SW480 (cell line): Measurements from ENCODE around the gene PRPH2.

Experiments
- DNase-seq: peaks from one replicate; pipeline ENCODE4 v3.0.0-alpha.2; 2016; ENCODE audit warnings: low spot score

The PRPH2 gene, protein sequence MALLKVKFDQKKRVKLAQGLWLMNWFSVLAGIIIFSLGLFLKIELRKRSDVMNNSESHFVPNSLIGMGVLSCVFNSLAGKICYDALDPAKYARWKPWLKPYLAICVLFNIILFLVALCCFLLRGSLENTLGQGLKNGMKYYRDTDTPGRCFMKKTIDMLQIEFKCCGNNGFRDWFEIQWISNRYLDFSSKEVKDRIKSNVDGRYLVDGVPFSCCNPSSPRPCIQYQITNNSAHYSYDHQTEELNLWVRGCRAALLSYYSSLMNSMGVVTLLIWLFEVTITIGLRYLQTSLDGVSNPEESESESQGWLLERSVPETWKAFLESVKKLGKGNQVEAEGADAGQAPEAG

DNA sequence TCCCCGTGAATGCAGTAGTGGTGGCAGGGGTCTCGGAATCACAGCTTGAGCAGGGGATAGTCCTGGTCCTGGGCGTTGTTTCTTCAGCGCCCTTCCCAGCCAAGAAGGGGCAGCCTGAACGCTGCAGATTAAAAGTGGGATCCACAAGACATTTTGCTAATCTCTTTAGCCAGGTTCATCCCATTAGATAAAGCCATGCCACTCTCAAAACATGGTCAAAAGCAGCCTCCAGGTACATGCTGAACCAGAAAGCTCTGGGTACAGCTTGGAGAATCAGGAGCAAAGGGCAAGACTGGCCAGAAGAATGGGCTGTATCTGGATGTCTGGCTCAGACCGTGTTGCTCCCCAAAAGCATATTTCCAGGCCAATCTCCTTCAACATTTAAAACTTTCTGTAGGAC is at the start of gene PRPH2:
TSS of gene PRPH2 (minus strand) at position 101 of the 400 bp plus-strand sequence. CDS start 263 bp downstream, outside the sequence.
- no peak for DNase-seq

DNA sequence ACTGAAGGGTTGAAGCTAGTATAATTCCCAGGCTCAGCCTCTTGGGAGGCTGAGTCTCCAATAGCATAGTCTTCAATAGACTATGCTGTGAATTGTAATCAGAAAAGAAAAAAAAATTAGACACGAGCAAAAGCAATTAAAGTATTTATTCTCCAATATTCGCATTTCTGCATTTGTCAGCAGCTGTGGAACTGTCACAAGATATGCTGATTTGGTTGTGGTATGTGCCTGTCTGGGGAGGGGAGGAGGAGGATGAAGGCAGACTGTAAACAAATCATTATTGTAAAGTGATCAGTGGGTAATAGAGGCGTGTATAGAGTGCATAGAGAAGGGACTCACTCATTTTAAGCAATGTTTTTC is 49.3 kb upstream of the PRPH2 start:
- DNase-seq, result no peak

DNA sequence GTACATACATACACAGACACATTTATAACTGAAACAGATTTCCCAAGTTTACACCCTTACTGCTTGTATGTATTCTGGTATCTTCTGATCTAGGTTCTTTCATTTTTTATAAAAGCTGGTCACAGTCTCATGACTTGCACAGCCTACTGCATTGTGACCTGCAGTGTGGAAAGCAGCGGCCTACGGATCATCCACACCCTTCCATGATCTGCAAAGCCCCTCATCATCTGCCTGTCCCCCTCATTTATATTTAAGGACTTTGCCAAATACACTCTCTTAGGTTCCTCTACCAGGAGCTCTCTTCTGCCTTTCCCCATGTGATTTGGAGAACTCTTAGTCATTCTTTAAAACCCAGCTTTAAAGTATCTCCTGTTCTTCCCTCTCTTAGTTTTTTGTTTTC is 47.4 kb upstream of the PRPH2 start:
- DNase-seq, result no peak

DNA sequence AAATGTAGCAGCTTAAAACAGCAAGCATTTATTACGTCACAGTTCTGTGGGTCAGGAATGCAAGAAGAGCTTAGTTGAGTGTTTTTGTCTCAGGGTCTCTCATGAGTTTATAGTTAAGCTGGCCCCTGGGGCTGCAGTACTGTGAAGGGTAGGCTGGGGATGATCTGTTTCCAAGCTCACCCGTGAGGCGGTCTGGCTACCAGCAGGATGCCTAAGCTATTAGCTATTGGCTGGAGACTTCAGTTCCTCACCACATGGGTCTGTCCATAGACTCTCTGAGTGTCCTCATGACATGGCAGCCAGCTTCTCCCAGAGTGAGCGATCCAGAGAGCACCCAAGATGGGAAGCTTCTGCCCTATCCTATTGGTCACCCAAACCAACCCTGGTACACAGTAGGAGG is 46.7 kb upstream of the PRPH2 start:
- DNase-seq, result no peak

DNA sequence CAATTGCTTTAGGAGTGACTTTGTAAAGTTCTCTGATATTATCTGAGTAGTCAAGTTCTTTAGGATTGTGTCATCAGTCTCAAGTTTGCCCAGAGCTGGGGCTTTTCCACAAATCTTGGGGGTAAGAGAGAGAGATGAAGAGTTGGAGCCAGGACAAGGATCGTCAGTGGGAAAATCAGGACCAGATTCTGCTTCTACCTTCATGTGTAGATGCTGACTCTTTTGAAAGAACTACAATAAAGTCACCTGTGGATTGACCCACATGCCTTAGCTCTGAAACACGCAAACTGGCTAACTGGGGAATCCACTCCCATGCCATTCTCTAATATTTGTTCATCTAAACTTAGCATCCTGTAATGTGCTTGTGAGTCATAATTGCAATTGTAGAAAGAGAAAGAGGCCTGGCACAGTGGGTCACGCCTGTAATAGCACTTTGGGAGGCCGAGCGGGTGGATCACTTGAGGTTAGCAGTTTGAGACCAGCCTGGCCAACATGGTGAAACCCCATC is 43.8 kb upstream of the PRPH2 start:
- no peak for DNase-seq

DNA sequence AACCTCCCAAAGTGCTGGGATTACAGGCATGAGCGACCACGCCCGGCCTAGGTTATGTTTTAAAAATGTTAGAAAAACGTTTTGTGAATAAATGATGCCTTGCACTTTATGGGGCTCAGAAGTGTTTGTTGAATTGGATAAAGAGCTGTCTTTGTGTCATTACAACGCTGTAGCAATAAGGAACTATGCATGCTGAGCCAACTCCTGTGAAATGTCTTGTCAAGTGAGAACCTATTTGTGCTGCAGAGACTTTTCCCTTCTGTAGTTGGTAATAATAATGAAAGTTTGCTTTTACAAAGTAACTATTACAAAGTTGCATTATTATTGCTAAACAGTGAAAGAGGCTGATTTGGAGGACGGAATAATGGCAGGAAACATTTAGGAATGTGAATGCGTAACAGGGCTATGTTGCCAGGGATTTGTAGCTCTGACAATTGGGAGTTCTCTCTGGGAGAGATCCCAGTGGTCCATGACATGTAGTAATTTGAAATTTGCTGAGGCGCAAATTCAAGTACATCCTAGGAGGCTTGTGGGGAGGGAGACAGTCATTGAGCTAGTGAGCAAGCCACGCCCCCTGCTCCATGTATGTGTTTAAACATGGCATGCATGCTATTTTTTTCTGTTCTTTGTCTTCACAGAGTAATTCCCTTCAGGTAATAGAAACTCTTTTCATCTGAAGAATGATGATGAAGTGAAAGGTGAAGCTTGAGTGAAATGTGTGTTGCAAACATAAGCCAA is 42.7 kb upstream of the PRPH2 start:
- DNase-seq, result no peak

DNA sequence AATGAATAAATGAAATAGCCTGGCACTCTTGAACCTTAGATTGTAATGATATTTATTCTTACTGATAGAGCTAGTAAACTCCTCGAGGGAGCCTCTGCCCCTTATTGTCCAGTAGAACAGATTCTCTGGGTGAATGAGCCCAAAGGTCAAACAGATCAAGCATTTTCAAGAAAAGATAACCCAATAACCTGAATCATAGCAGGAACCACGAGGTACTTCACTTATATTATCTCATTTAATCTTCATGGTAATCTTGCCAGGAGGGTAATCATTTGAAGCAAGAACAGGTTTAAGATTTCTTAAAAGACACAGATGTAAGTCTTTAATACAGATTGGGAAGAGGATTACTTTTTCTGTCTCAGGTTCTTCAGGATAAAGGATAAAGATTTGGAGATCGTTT is 40.6 kb upstream of the PRPH2 start:
- no peak for DNase-seq

DNA sequence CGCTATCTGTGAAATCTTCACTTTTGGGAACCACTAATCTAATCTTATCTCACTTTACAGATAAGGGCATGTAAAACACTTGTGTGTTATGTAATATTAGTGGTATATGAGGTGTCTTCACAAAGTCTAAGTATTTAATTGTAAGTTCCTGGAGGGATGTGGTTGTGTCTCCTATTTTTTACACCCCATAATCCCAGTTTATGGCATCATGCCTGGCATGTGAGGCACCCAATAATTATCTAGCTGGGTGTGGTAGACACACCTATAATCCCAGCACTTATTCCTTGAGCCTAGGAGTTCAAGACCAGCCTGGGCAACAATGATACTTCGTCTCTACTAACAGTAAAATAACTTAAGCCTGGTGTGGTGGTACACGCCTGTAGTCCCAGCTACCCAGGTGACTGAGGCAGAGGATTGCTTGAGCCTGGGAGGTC is 40.0 kb upstream of the PRPH2 start:
- no peak for DNase-seq

DNA sequence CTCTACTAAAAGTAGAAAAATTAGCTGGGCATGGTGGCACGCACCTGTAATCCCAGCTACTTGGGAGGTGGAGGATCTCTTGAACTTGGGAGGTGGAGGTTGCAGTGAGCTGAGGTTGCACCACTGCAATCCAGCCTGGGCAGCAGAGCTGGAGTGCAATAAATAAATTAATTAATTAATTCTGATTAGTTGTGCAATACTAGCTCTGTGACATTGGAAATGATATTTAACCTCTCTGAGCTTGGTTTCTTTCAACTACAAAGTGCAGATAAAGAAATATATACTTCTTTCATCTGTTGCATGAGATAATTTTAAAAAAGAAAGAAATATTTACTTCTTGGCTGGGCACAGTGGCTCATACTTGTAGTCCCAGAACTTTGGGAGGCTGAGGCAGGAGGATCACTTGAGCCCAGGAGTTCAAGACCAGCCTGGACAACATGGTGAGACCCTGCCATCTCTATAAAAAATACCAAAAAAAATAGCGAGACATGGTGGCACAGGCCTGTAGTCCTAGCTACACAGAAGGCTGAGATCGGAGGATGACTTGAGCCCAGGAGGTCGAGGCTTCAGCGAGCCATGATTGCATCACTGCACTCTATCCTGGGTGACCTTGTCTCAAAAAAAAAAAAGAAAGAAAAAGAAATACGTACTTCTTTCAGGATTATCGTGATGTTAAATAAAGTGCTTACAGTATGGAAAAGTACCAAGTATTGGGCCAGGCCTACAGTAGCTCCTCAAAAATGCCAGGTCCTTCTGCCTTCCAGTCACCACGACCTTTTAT is 39.1 kb upstream of the PRPH2 start:
- DNase-seq, result no peak

DNA sequence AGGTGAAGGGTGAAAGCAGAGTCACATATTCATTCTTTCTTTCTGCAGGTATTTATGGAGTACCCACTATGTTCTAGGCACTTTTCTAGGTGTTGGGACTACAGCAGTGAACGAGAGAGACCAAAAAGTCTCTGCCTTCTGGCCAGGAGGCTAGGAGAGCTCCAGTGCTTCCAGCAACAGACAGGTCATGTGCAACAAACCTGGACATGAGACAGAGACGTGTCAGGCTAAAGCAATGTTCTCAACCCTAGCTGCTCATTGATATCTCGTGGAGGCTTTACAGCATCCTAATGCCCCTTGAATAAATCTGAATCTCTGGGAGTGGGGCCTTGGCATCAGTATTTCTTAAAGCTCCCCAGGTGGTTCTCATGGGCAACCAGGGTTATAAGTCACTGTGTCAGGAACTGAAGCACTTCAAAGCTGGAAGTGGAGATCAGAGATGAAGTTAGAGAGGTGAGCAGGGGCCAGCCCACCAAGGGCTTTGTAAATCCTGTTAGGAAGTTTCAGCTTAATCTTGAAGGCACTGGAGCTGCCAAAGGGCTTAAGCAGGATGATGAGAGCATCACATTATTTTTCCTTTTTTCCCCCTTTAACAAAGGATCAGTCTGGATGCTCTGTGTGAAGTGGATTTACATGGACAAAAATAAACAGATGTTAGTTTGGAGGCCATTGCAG is 36.5 kb upstream of the PRPH2 start:
- no peak for DNase-seq

DNA sequence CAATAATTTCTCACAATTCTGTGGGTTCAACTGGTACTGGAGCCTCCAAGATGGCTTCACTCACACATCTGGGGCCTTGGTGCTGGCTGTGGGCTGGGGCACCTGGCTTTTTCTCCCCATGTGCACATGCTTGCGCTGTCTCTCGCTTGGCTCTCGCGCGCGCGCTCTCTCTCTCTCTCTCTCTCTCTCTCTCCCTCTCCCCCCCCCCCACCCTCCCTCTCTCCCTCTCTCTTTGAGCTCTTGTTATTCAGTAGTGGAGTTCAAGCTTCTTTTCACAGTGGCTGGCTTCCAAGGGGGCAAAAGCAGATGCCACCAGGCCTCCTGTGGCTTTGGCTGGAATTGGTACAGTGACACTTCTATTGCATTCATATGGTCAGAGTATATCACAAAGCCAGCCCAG is 34.3 kb upstream of the PRPH2 start:
- DNase-seq, result no peak

DNA sequence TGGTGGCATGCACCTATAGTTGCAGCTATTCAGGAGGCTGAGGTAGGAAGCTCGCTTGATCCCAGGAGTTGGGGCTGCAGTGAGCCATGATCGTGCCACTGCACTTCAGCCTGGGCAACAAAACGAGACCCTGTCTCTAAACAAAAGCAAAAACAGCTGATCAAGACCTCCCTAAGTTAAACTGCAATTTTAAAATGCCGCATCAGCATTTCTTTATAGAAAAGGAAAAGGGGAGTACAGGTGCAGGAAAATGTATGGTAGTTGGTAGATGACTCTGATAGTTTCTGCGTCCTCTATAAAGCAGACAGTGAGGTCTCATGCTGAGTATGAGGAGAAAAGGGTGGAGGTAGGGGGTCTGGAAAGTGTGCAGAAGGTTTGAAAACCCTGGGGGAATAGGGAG is 32.4 kb upstream of the PRPH2 start:
- DNase-seq, result no peak

DNA sequence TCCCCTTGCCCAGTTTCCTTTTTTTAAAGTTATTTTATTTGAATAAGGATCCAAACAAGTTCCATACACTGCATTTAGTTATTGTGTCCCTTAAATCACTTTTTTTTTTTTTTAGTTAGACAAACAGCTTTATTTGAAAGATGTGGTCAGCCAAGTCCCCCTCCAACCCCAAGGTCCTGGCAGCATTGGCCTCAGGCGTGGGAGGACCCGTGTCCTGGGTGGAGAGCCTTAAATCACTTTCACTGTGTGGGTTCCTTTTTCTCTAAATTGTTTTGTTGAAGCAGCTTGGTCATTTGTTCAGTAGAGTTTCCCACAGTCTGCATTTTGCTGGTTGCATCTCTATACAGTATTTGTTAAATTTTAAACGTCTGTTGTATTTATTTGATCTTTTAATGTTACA is 28.7 kb upstream of the PRPH2 start:
- DNase-seq, result no peak

DNA sequence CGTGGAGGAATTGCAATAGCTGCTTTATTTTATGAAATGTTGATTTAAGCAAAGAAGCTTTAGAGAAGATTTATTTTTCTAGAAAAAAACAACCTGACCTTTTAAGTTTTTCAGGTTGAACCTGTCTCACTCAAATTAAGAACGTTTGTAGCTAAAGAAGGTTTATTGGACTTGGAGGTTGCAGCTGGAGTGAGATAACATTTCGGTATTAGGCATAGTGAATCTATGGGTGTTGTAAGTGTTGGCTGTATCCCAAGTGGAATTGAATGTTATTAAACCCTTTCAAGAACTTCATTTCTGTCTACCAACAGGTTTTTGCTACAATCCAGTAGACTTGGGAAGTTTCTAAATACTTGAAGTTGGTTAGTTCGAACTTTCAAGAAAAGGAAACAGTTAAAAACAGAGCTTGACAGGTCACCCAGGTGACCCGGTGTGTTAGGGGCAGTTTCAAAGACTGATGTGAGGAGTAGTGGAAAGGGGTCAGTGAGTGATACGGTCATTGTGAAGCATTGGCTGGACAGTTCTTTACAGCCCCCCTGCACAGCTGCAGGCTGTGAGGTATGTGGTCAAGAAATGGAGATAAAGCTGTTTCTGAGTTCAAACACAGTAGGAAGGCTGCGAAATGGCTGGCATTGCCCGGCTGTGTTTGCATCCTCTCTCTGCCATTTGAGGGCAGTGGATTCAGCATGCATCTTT is 26.0 kb upstream of the PRPH2 start:
- DNase-seq, result no peak

DNA sequence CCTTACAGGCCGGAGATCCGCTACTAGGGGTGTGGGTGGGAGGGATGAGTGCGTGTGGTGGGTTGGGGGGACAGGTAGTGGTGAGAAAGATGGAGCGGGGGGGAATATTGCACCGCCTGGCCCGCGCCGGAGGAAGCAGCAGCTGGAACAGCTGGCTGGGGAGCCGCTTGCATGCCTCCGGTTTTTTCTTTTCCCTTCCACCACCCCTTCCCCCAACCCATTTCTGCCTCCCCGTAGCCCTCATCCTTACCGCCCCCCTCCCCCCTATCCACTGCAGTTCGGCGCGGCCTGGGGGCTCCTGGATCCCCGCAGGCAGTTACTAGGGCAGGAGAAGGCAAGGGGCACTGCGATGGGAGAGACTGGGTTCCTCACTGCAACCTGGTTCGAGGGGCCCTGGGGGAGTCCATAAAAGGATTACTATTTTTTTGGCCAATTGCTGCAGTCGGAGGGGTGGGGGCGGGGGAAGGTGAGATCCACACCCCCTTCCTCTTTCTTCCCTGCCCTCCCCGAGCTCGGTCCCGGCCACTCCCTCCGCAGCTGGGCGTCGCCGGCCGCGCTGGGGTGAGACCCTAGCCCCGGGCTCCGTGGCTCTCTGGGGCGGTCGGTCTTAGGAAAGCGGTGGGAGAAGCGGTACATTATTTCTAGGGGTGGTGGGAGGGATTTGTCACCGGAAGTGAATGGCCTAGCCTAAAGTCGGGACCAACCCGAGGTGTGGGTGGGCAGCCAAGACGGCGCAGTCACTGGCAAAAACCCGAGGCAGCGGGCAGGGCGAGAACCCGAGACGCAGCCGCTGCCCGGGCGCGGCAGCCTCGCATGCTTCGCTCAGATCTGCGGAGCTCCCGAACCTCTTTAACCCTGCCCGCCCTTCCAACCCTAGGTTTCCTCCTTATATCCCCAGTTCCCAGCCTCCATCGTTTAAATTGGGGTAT is 24.3 kb upstream of the PRPH2 start:
- DNase-seq, result peak; percentile 79

DNA sequence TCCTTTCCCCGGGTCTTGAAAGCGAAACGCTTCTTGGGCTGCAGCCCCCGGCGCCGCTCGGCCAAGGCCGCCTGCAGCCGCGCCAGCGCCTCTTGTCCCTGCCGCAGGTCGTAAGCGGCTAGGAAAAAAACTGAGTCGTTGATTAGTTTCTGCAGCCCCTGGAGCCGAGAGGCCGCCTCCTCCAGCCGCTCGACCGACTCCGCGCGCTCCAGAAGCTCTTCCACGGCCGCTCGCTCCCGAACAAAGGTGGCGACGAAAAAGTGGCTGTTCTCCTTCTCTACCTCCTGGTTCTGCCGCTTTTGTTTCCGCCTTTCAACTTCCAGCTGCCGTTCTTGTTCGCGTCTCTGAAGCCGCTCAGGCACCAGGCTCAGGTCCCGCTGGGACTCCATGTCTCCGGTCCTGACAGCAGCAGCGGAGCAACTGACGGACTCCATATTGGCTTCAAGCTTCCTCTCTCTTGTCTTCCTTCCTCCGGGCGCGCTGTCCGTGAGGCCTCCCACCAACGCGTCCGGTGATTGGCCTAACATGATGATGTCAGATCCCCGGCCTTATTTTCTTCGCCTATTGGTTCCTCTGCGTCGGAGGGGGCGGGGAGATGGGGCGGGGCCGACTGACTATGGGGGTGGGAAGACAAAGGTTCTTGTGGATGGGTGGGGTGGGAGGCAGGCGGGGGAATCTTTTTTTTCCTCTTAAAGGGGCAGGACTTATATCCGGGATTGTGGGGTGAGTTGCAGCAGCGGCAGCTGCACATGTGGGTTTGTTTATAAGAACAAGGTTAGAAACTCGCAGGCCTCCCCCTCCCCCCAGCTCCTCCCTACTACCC is 23.5 kb upstream of the PRPH2 start, which contains the start of gene TBCC:
TSS of gene TBCC (minus strand) at position 464 of the 823 bp plus-strand sequence. CDS start at position 434, 30 bp downstream.
- peak; percentile 98 for DNase-seq

DNA sequence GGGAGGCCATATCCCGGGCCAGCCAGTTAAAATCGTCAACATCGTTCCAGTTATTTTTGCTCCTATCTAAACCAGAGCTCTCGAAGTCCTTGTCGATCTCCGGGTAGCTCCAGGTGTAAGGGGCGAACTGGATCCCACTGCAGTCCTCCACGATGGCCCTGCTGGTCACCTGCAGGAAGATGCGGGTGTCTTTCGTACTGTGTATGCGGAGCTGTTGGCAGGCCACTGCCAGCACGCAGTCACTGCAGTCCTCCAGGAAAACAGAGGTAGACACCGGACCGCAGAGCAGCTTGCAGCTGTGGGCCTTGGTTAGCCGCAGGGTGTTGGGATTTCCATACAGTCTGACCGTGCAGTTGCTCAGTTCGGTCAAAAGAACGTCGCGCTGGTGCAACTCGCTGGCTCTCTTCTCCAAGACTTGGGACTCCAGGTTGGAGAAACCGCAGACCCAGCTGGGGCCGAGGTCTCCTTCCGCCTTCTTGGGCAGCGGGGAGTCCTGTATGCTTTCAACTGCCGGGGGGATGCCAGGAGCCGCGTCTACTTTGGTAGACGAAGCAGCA is 22.8 kb upstream of the PRPH2 start:
- DNase-seq, result peak; percentile 17

DNA sequence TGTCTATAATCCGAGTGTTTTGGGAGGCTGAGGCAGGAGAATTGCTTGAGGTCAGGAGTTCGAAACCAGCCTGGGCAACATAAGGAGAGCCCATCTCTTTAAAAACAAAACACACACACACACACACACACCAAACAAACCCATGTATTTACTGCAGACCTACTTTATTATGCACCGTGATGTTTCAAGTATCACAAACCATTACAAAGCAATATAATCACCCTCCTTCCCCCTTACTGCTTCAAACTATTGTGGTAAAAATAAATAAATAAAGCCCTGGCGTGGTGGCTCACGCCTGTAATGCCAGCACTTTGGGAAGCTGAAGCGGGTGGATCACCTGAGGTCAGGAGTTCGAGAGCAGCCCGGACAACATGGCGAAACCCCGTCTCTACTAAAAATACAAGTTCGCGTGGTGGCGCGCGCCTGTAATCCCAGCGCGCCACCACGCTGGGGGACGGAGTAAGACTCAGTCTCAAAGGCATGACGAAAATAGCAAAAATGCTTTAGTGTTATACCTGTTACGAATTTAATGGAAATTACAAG is 22.0 kb upstream of the PRPH2 start:
- DNase-seq, result no peak
